ENCODE results near the gene CCDC91.

DNA sequence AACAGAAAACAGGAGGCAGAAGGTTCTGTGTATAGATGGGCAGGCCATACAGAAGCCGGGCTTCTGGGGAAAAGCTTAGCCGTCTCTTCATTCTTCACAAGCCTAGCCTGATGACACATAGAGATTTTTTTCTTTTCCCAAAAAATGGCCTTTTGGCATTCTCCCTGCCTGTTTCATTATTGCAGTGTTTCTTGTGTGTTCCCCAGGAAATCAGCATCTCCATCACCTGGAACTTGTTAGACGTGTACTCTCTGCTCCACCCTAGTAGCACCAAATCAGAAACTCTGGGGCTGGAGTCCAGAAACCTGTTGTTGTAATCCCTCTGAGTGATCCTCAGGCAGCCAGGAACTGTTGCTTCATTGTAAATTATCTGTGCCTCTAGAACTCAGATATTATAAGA, 388.1 kb downstream of the CCDC91 start:
- TF ChIP-seq CTCF (IDR thresholded peaks at IDR 0.05; ENCODE audit: insufficient read depth, low read length, poor library complexity, severe bottlenecking) (no peak), EZH2phosphoT487 (conservative IDR thresholded peaks at IDR 0.05; ENCODE audit: low read length) (no peak)

Data from SU-DHL-6 (cell line).